CD4-positive, alpha-beta T cell treated with Interleukin-10 for 1 hour (primary cell): Measurements from ENCODE around the gene UBE2E3.
"Not testable (repeated sequence)": the region's sequence is repeated elsewhere in the genome, so short reads cannot be mapped to it uniquely, and the experiment has no call there.

Source experiments
- DNase-seq: peaks from one replicate; pipeline ENCODE4 v3.0.0-alpha.2; 2020

The UBE2E3 gene

GRCh38 chr2:181037922-181038321, 57.5 kb downstream of the UBE2E3 start:
- DNase-seq: no peak

- no peak for DNase-seq
Measured at GRCh38 chr2:181038796-181039195, 58.4 kb downstream of the UBE2E3 start.

GRCh38 chr2:181040839-181041238, 60.4 kb downstream of the UBE2E3 start:
- not testable (repeated sequence) for DNase-seq

- DNase-seq: no peak
Measured at GRCh38 chr2:181041661-181042060, 61.3 kb downstream of the UBE2E3 start.

GRCh38 chr2:181042706-181043105, 62.3 kb downstream of the UBE2E3 start:
- no peak for DNase-seq

- DNase-seq: no peak
Measured at GRCh38 chr2:181046833-181047232, 66.4 kb downstream of the UBE2E3 start.

GRCh38 chr2:181047829-181048228, 67.4 kb downstream of the UBE2E3 start:
- DNase-seq: no peak

- DNase-seq: no peak
Measured at GRCh38 chr2:181051861-181052522, 71.6 kb downstream of the UBE2E3 start.

- no peak for DNase-seq
Measured at GRCh38 chr2:181052523-181052891, 72.1 kb downstream of the UBE2E3 start.

- no peak for DNase-seq
Measured at GRCh38 chr2:181054256-181054655, 73.9 kb downstream of the UBE2E3 start.

GRCh38 chr2:181054843-181055242, 74.4 kb downstream of the UBE2E3 start:
- DNase-seq: no peak

- DNase-seq: peak; percentile 62
Measured at GRCh38 chr2:181058378-181059269, 78.2 kb downstream of the UBE2E3 start.

GRCh38 chr2:181063696-181064095, 83.3 kb downstream of the UBE2E3 start:
- no peak for DNase-seq

GRCh38 chr2:181065458-181065857, 85.1 kb downstream of the UBE2E3 start:
- DNase-seq: no peak

- DNase-seq: no peak
Measured at GRCh38 chr2:181066333-181066732, 85.9 kb downstream of the UBE2E3 start.

GRCh38 chr2:181070119-181070835, 89.9 kb downstream of the UBE2E3 start:
- no peak for DNase-seq

- DNase-seq: no peak
Measured at GRCh38 chr2:181070836-181071200, 90.4 kb downstream of the UBE2E3 start.

- DNase-seq: no peak
Measured at GRCh38 chr2:181072486-181073235, 92.3 kb downstream of the UBE2E3 start.

GRCh38 chr2:181073896-181074295, 93.5 kb downstream of the UBE2E3 start:
- no peak for DNase-seq

- DNase-seq: no peak
Measured at GRCh38 chr2:181074457-181074856, 94.1 kb downstream of the UBE2E3 start.

GRCh38 chr2:181076658-181077057, 96.3 kb downstream of the UBE2E3 start:
- no peak for DNase-seq

GRCh38 chr2:181077128-181077709, 96.8 kb downstream of the UBE2E3 start:
- DNase-seq: peak; percentile 77

- DNase-seq: no peak
Measured at GRCh38 chr2:181083140-181083539, 102.7 kb downstream of the UBE2E3 start.
